K562 (cell line): ENCODE data around the gene ZDHHC11. TPM values are rescaled to one million over a fixed set of nuclear protein-coding genes. Genes with fewer than 3 reads are reported as not detected.

Experiments
- ATAC-seq: fragments of 200-7000 bp; cut with Tn5 transposase; 3 replicates; pipeline ENCODE4 v1.9.1; 2020; ENCODE audit warnings: moderate library complexity
- BruUV-seq: library from RNA; stranded (reverse); fragments of 400-500 nt; replicated peaks from 2 replicates; lab custom pipeline; 2021; lab: Mats Ljungman, UMichigan
- CTCF ChIA-PET: fragments of 300-600 bp; formaldehyde crosslinking; extraction: SDS; loops from one replicate; lab custom pipeline; 2021; ENCODE audit warnings: low intra/inter-chr PET ratio; lab: Yijun Ruan, JAX
- POLR2A ChIA-PET: fragments of 300-600, 350-650 bp; sonication (Branson Sonifier 250); formaldehyde crosslinking; extraction: SDS; loops from one replicate; lab custom pipeline; 2021; ENCODE audit warnings: antibody characterized with exemption, inconsistent platforms; lab: Yijun Ruan, JAX
- DNase-seq, 4 experiments: peaks; one replicate each; pipeline versions ENCODE4 v3.0.0 to v3.0.0-alpha.2; 2011 to 2018; ENCODE audit warnings: low spot score in 3 of 4, mixed read lengths in 3 of 4; ENCODE audit errors: extremely low read depth in 1 of 4
- FAIRE-seq: peaks from 2 replicates; lab custom pipeline; 2011; peaks lifted over from hg19 to GRCh38; lab: Jason Lieb, UNC
- H2AFZ ChIP-seq: 2 replicates; pipeline ENCODE4 v1.6.0; 2011; ENCODE audit warnings: low read depth, low read length, control low read depth, inconsistent platforms
- H3K27ac ChIP-seq: fragments of 200-600 bp; 3 replicates; pipeline ENCODE4 v1.8.0; 2011; ENCODE audit warnings: low read depth, mild to moderate bottlenecking, control low read depth, inconsistent platforms, low read length, moderate library complexity, mixed read lengths; ENCODE audit errors: extremely low read depth
- H3K27me3 ChIP-seq, 2 experiments: fragments of 300-600 bp in 1 of 2; 2 replicates in 1 of 2; 3 replicates in 1 of 2; pipeline versions ENCODE4 v1.6.0 to v1.8.0; 2011; ENCODE audit warnings: inconsistent platforms in 2 of 2, low read length in 2 of 2, mild to moderate bottlenecking in 1 of 2, mixed read lengths in 1 of 2, moderate library complexity in 1 of 2; ENCODE audit not compliant: control insufficient read depth in 2 of 2, insufficient read depth in 2 of 2
- H3K36me3 ChIP-seq: fragments of 300-600 bp; 3 replicates; pipeline ENCODE4 v1.8.0; 2011; ENCODE audit warnings: mild to moderate bottlenecking, low read length, inconsistent platforms; ENCODE audit not compliant: control insufficient read depth, insufficient read depth
- H3K4me1 ChIP-seq, 2 experiments: fragments of 200-600 bp in 1 of 2; replicated peaks in 1 of 2; 2 replicates in 1 of 2; 3 replicates in 1 of 2; pipeline versions ENCODE4 v1.5.1 to v1.8.0; 2011; ENCODE audit warnings: inconsistent platforms in 2 of 2, low read length in 2 of 2, mild to moderate bottlenecking in 1 of 2, mixed read lengths in 1 of 2, moderate library complexity in 1 of 2; ENCODE audit not compliant: control insufficient read depth in 2 of 2, insufficient read depth in 2 of 2
- H3K4me2 ChIP-seq: 2 replicates; pipeline ENCODE4 v1.6.1; 2011; ENCODE audit warnings: low read length, control low read depth, inconsistent platforms, mixed read lengths; ENCODE audit not compliant: insufficient read depth
- H3K4me3 ChIP-seq: fragments of 200-600 bp; sonication (generic), shearing (Covaris generic); 2 replicates; pipeline ENCODE4 v1.5.1; 2016; ENCODE audit warnings: control low read depth, inconsistent platforms
- H3K79me2 ChIP-seq: fragments of 200-600 bp; 3 replicates; pipeline ENCODE4 v1.8.0; 2011; ENCODE audit warnings: low read length, inconsistent platforms; ENCODE audit not compliant: control insufficient read depth, insufficient read depth
- H3K9ac ChIP-seq, 2 experiments: 2 replicates each; pipeline versions ENCODE4 v1.6.0 to v1.6.1; 2011; ENCODE audit warnings: low read depth in 2 of 2, low read length in 2 of 2, control low read depth in 1 of 2, inconsistent platforms in 1 of 2, mild to moderate bottlenecking in 1 of 2, mixed read lengths in 1 of 2; ENCODE audit not compliant: insufficient read depth in 1 of 2
- H3K9me1 ChIP-seq: one replicate; pipeline ENCODE4 v1.6.0; 2011; ENCODE audit warnings: inconsistent platforms, mild to moderate bottlenecking, low read length, moderate library complexity; ENCODE audit not compliant: control insufficient read depth, insufficient read depth
- H3K9me3 ChIP-seq: replicated peaks from 2 replicates; pipeline ENCODE4 v1.5.1; 2011; ENCODE audit warnings: low read depth, low read length, inconsistent platforms; ENCODE audit not compliant: control insufficient read depth, insufficient read depth
- H4K20me1 ChIP-seq: replicated peaks from 2 replicates; pipeline ENCODE4 v1.6.1; 2011; ENCODE audit warnings: low read length, inconsistent platforms, mixed read lengths; ENCODE audit not compliant: control insufficient read depth, insufficient read depth
- ARID3B ChIP-seq: fragments of 250-450 bp; sonication (Bioruptor Pico); IDR thresholded peaks from 2 replicates; pipeline ENCODE4 v1.4.0; 2020; ENCODE audit warnings: borderline replicate concordance
- CREBBP ChIP-seq: IDR thresholded peaks from one replicate; pipeline ENCODE4 v1.6.1; 2012; ENCODE audit warnings: low read depth, mild to moderate bottlenecking, control low read depth, inconsistent platforms, low read length
- FOXJ2 ChIP-seq: fragments of 200-800 bp; sonication (Bioruptor generic); IDR thresholded peaks from 2 replicates; pipeline ENCODE4 v1.6.1; 2016; ENCODE audit warnings: missing genetic modification characterization, missing compliant biosample characterization
- KAT7 ChIP-seq: sonication (generic); formaldehyde crosslinking; IDR thresholded peaks from 2 replicates; pipeline ENCODE4 v1.8.0; 2022; ENCODE audit warnings: missing genetic modification reagents, mild to moderate bottlenecking, borderline replicate concordance
- MEF2D ChIP-seq: conservative IDR thresholded peaks from 2 replicates; pipeline ENCODE4 v1.6.1; 2016; ENCODE audit warnings: low read depth, missing genetic modification characterization, missing compliant biosample characterization
- MYBL2 ChIP-seq, 2 experiments: fragments of 450-650 bp in 1 of 2; sonication (generic) in 1 of 2; formaldehyde crosslinking in 1 of 2; IDR thresholded peaks; 2 replicates each; pipeline versions ENCODE4 v1.6.1 to v1.8.1; 2017 to 2022; ENCODE audit warnings: borderline replicate concordance in 1 of 2, inconsistent platforms in 1 of 2, low read depth in 1 of 2, mild to moderate bottlenecking in 1 of 2, missing genetic modification reagents in 1 of 2, moderate library complexity in 1 of 2
- TAF9B ChIP-seq: fragments of 450-650 bp; IDR thresholded peaks from 2 replicates; pipeline ENCODE4 v1.6.1; 2018; ENCODE audit warnings: mild to moderate bottlenecking; ENCODE audit not compliant: partially characterized antibody
- ZBED1 ChIP-seq: IDR thresholded peaks from 2 replicates; pipeline ENCODE4 v1.6.1; 2014
- ZNF175 ChIP-seq: fragments of 200-800 bp; sonication (Bioruptor generic); IDR thresholded peaks from 2 replicates; pipeline ENCODE4 v1.6.1; 2016; ENCODE audit warnings: low read depth, mild to moderate bottlenecking, missing genetic modification characterization, missing compliant biosample characterization
- ZNF3 ChIP-seq: fragments of 250-450 bp; sonication (Bioruptor Pico); IDR thresholded peaks from 2 replicates; pipeline ENCODE4 v1.5.0; 2021; ENCODE audit warnings: mild to moderate bottlenecking, moderate library complexity
- ZNF311 ChIP-seq: fragments of 250-450 bp; sonication (Bioruptor Pico); IDR thresholded peaks from 2 replicates; pipeline ENCODE4 v1.4.0; 2020; ENCODE audit warnings: mild to moderate bottlenecking, moderate library complexity
- ZNF766 ChIP-seq: fragments of 200-800 bp; sonication (Bioruptor generic); conservative IDR thresholded peaks from 2 replicates; pipeline ENCODE4 v1.6.1; 2016; ENCODE audit warnings: missing genetic modification characterization, missing compliant biosample characterization
- ZNF785 ChIP-seq: fragments of 250-450 bp; sonication (Bioruptor Pico); IDR thresholded peaks from 2 replicates; pipeline ENCODE4 v1.4.0; 2020; ENCODE audit warnings: mild to moderate bottlenecking
- WGBS: fragments of 100-300 bp; shearing (Covaris generic); methylation state at CpG from one replicate; pipeline ENCODE4 v1.1.6; 2016; ENCODE audit warnings: low coverage, mixed read lengths; ENCODE audit not compliant: insufficient coverage; ENCODE audit errors: missing lambda C conversion rate; 5-methylcytosine and 5-hydroxymethylcytosine counted together
- in situ Hi-C: fragments of 300-500 bp; cut with MboI; formaldehyde crosslinking; loops from 4 replicates; pipeline ENCODE4 v1.15.0; 2018; ENCODE audit warnings: inconsistent platforms, mixed read lengths
- intact Hi-C: fragments of 100-400 bp; cut with micrococcal nuclease; formaldehyde crosslinking; loops from 2 replicates; pipeline ENCODE4 v1.14.2; 2022
- polyA plus RNA-seq, 8 experiments: library from polyadenylated mRNA; depleted of rRNA in 4 of 8; stranded (reverse) in 5 of 8; unstranded in 3 of 8; fragments of >200 nt; fragmentation: Nextera tagmentation in 2 of 8; fragmentation: Illumina TruSeq in 1 of 8; extraction: Ambion mirVana in 2 of 8; extraction: Trizol in 1 of 8; gene quantifications; 2 replicates each; pipeline versions ENCODE4 v1.2.1 to v1.2.3, GENCODE V29; 2011 to 2014; ENCODE audit warnings: inconsistent platforms in 1 of 8, missing spikeins in 1 of 8
- total RNA-seq, 7 experiments: library from RNA; depleted of rRNA in 6 of 7; stranded (reverse); fragments of >200 nt in 6 of 7; fragmentation: Illumina TruSeq in 2 of 7; extraction: Trizol in 2 of 7; gene quantifications; 2 replicates each; pipeline versions ENCODE4 v1.2.1 to v1.2.3, GENCODE V29; 2011 to 2021; ENCODE audit warnings: low replicate concordance in 1 of 7
- TF ChIP-seq, protein P1 (sequence below), 2 experiments: fragments of 150-350 bp in 1 of 2; IDR thresholded peaks; 2 replicates each; pipeline ENCODE4 v1.6.1; 2012 to 2016; ENCODE audit warnings: low read depth in 2 of 2, low read length in 2 of 2, mild to moderate bottlenecking in 1 of 2, moderate library complexity in 1 of 2

The ZDHHC11 gene
- total and polyA plus RNA-seq, 9 of the 15 experiments (the other 6 are each of a cell fraction or from before 2014, with no cell fraction given): 0.07 to 2.3 (median 0.52) TPM

DNA sequence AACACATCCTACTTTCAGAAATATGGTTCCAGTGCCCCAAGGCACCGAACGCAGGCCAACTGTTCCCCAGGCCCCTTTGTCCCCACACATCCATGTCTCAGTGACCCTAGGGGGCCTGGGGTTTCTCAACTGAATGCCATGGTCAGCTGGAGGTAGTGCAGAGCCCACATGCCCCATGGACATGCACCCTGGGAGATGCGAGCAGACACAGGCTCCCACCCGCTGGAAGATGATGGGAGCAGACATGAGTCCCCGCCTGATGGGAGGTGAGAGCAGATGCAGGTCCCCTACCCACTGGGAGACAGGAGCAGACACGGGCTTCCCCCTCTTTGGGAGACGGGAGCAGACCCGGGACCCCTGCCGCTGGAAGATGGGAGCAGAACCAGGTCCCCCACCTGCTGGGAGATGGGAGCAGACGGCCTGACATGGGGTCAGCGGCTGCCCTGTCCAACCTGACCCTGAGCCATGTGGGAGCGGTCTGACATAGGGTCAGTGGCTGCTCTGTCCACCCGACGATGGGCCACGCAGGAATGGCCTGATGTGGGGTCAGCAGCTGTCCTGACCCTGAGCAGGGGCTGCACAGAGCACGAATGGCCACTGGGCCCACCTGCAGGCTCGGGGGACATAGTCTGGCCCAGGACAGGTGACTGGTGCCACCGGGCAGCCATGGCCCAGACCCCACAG is 84.7 kb downstream of the ZDHHC11 start:
- no peaks in the 10 kb centered on the region for H3K9me1 ChIP-seq
- ChIA-PET CTCF (no interaction called here), POLR2A (no interaction called here)
- H3K4me2 ChIP-seq: no peak overlapping the region
- in situ Hi-C loops: no loop called here
- H3K4me3 ChIP-seq: no peak overlapping the region
- ATAC-seq (no peak), FAIRE-seq (no peak)
- H3K4me1 ChIP-seq: peaks cover 0 to 18% of the 10 kb centered on the region in 2 experiments; a peak in 1 of 5 replicates
- H3K9ac ChIP-seq: no peak overlapping the region; a peak in 1 of 4 replicates
- H3K27ac ChIP-seq: no peak overlapping the region
- H2AFZ ChIP-seq: no peak overlapping the region
- TF ChIP-seq, protein P1, sequence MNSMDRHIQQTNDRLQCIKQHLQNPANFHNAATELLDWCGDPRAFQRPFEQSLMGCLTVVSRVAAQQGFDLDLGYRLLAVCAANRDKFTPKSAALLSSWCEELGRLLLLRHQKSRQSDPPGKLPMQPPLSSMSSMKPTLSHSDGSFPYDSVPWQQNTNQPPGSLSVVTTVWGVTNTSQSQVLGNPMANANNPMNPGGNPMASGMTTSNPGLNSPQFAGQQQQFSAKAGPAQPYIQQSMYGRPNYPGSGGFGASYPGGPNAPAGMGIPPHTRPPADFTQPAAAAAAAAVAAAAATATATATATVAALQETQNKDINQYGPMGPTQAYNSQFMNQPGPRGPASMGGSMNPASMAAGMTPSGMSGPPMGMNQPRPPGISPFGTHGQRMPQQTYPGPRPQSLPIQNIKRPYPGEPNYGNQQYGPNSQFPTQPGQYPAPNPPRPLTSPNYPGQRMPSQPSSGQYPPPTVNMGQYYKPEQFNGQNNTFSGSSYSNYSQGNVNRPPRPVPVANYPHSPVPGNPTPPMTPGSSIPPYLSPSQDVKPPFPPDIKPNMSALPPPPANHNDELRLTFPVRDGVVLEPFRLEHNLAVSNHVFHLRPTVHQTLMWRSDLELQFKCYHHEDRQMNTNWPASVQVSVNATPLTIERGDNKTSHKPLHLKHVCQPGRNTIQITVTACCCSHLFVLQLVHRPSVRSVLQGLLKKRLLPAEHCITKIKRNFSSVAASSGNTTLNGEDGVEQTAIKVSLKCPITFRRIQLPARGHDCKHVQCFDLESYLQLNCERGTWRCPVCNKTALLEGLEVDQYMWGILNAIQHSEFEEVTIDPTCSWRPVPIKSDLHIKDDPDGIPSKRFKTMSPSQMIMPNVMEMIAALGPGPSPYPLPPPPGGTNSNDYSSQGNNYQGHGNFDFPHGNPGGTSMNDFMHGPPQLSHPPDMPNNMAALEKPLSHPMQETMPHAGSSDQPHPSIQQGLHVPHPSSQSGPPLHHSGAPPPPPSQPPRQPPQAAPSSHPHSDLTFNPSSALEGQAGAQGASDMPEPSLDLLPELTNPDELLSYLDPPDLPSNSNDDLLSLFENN (IDR thresholded peaks at IDR 0.05; ENCODE audit: low read depth in 2 of 2, low read length in 2 of 2): no peak
- TF ChIP-seq ARID3B (CRISPR knock-in tag): no peak
- TF ChIP-seq KAT7: no peak
- TF ChIP-seq ZBED1: no peak
- TF ChIP-seq ZNF766 (CRISPR knock-in tag): no peak
- TF ChIP-seq ZNF785: no peak
- TF ChIP-seq TAF9B: no peak
- no peak for TF ChIP-seq ZNF3
- no peak for TF ChIP-seq MYBL2 (IDR thresholded peaks at IDR 0.05; ENCODE audit: low read depth)
- TF ChIP-seq MYBL2 (CRISPR knock-in tag; IDR thresholded peaks at IDR 0.05; ENCODE audit: borderline replicate concordance): no peak
- TF ChIP-seq CREBBP: no peak
- no peak for TF ChIP-seq ZNF311 (CRISPR knock-in tag)
- TF ChIP-seq ZNF175 (CRISPR knock-in tag): no peak
- no peak for TF ChIP-seq FOXJ2 (tag)
- TF ChIP-seq MEF2D (tag): no peak
- TF ChIP-seq, all 486 proteins: peak for 0
- intact Hi-C loops: no loop called here
- BruUV-seq: no TSS peak
- 5% methylated on average over 18 of the region's 18 CpGs for WGBS
- no peaks in the 10 kb centered on the region; the same call in 1 of the 2 replicates for H4K20me1 ChIP-seq
- no peaks in the 10 kb centered on the region for H3K36me3 ChIP-seq
- H3K79me2 ChIP-seq: no peaks in the 10 kb centered on the region
- peak in 1 of 4 experiments; percentile 8 for DNase-seq
- H3K27me3 ChIP-seq: peaks cover 4 to 41% of the 10 kb centered on the region in 2 experiments; a peak in 4 of 5 replicates
- H3K9me3 ChIP-seq: no peaks in the 10 kb centered on the region
